NCI-H2196 treated with DMSO at 0.1 percent for 48 hours (cell line): ENCODE results near the gene KIF11.
"Not testable (repeated sequence)": the region's sequence is repeated elsewhere in the genome, so short reads cannot be mapped to it uniquely, and the experiment has no call there.

Source experiments
- DNase-seq: peaks from one replicate; lab custom pipeline; 2025; ENCODE audit not compliant: unreplicated experiment; lab: John Stamatoyannopoulos, UW

The KIF11 gene

GRCh38 chr10:92592761-92593618 is at the start of gene KIF11:
TSS of gene KIF11 (plus strand) at chr10:92593130. CDS start at chr10:92593376, 246 bp downstream.
- DNase-seq = peak; percentile 73

GRCh38 chr10:92544296-92544695 is 48.6 kb upstream of the KIF11 start:
- DNase-seq = no peak

GRCh38 chr10:92545556-92545955 is 47.4 kb upstream of the KIF11 start:
- DNase-seq = no peak

GRCh38 chr10:92547676-92548075 is 45.3 kb upstream of the KIF11 start:
- no peak for DNase-seq

GRCh38 chr10:92550924-92551323 is 42.0 kb upstream of the KIF11 start:
- no peak for DNase-seq

GRCh38 chr10:92552310-92552709 is 40.6 kb upstream of the KIF11 start:
- DNase-seq = no peak

- DNase-seq = no peak
Observed at GRCh38 chr10:92553959-92554358, 39.0 kb upstream of the KIF11 start.

GRCh38 chr10:92559046-92559445 is 33.9 kb upstream of the KIF11 start:
- no peak for DNase-seq

- DNase-seq = no peak
Observed at GRCh38 chr10:92562424-92562823, 30.5 kb upstream of the KIF11 start.

GRCh38 chr10:92567952-92568600 is 24.9 kb upstream of the KIF11 start:
- no peak for DNase-seq

GRCh38 chr10:92569071-92569470 is 23.9 kb upstream of the KIF11 start:
- no peak for DNase-seq

GRCh38 chr10:92569663-92570062 is 23.3 kb upstream of the KIF11 start:
- not testable (repeated sequence) for DNase-seq

GRCh38 chr10:92571649-92572048 is 21.3 kb upstream of the KIF11 start:
- DNase-seq = no peak

- no peak for DNase-seq
Observed at GRCh38 chr10:92572362-92573090, 20.4 kb upstream of the KIF11 start.

GRCh38 chr10:92573091-92573797 is 19.7 kb upstream of the KIF11 start:
- no peak for DNase-seq

GRCh38 chr10:92573798-92574547 is 19.0 kb upstream of the KIF11 start, which contains the start of gene IDE:
TSS of gene IDE (minus strand) at chr10:92574093. CDS start at chr10:92574019, 74 bp downstream.
- peak; percentile 31 for DNase-seq

GRCh38 chr10:92574548-92575261 is 18.2 kb upstream of the KIF11 start:
- DNase-seq = no peak

GRCh38 chr10:92575961-92576360 is 17.0 kb upstream of the KIF11 start:
- DNase-seq = no peak

- DNase-seq = not testable (repeated sequence)
Observed at GRCh38 chr10:92582347-92582746, 10.6 kb upstream of the KIF11 start.
